HEK293T (cell line): ENCODE data around the gene MGAT4A.

ENCODE experiments used
- ELF4 ChIP-seq: fragments of 450-650 bp; IDR thresholded peaks from 2 replicates; pipeline ENCODE4 v1.6.1; 2017; ENCODE audit warnings: antibody characterized with exemption
- FOXM1 ChIP-seq: fragments of 450-650 bp; IDR thresholded peaks from 2 replicates; pipeline ENCODE4 v1.6.1; 2017; ENCODE audit warnings: mild to moderate bottlenecking, borderline replicate concordance
- HDGF ChIP-seq: fragments of 450-650 bp; IDR thresholded peaks from 2 replicates; pipeline ENCODE4 v1.6.1; 2017; ENCODE audit warnings: antibody characterized with exemption, borderline replicate concordance

GRCh38 chr2:98665677-98666076 is 65.3 kb downstream of the MGAT4A start:
- TF ChIP-seq HDGF (no peak), ELF4 (no peak), FOXM1 (no peak)
